DND-41 (cell line): Measurements from ENCODE around the gene YWHAQ.

Source experiments
- ATAC-seq: fragments of 200-7000 bp; cut with Tn5 transposase; 3 replicates; pipeline ENCODE4 v1.9.1; 2021; ENCODE audit warnings: low read depth; ENCODE audit not compliant: insufficient read depth
- DNase-seq: peaks from one replicate; pipeline ENCODE4 v3.0.0-alpha.2; 2020
- H2AFZ ChIP-seq: 2 replicates; pipeline ENCODE4 v1.6.0; 2012; ENCODE audit warnings: low read depth, low read length
- H3K27ac ChIP-seq: 2 replicates; pipeline ENCODE4 v1.5.1; 2012; ENCODE audit warnings: low read length, inconsistent platforms
- H3K27me3 ChIP-seq: fragments of 200-600 bp; sonication (generic); 2 replicates; pipeline ENCODE4 v1.6.0; 2012; ENCODE audit warnings: low read length, mild to moderate bottlenecking, inconsistent platforms; ENCODE audit not compliant: insufficient read depth, poor library complexity
- H3K36me3 ChIP-seq: 2 replicates; pipeline ENCODE4 v1.5.1; 2012; ENCODE audit warnings: low read length, inconsistent platforms; ENCODE audit not compliant: insufficient read depth
- H3K4me1 ChIP-seq: 2 replicates; pipeline ENCODE4 v1.5.1; 2012; ENCODE audit warnings: mild to moderate bottlenecking, low read length; ENCODE audit not compliant: insufficient read depth
- H3K4me2 ChIP-seq: 2 replicates; pipeline ENCODE4 v1.6.0; 2012; ENCODE audit warnings: mild to moderate bottlenecking, moderate library complexity, low read length, inconsistent platforms; ENCODE audit not compliant: insufficient read depth
- H3K4me3 ChIP-seq, 2 experiments: fragments of 200-600 bp in 1 of 2; shearing (Covaris generic) in 1 of 2; 2 replicates each; pipeline ENCODE4 v1.5.1; 2012 to 2016; ENCODE audit warnings: inconsistent platforms in 2 of 2, low read length in 2 of 2, mild to moderate bottlenecking in 2 of 2, low read depth in 1 of 2, moderate library complexity in 1 of 2
- H3K79me2 ChIP-seq: 2 replicates; pipeline ENCODE4 v1.6.0; 2012; ENCODE audit warnings: low read length, inconsistent platforms; ENCODE audit not compliant: insufficient read depth
- H3K9ac ChIP-seq: 2 replicates; pipeline ENCODE4 v1.6.0; 2012; ENCODE audit warnings: low read depth, mild to moderate bottlenecking, inconsistent platforms, low read length, moderate library complexity
- H3K9me3 ChIP-seq: 2 replicates; pipeline ENCODE4 v1.5.1; 2012; ENCODE audit warnings: low read length, moderate library complexity, mild to moderate bottlenecking, inconsistent platforms; ENCODE audit not compliant: insufficient read depth, severe bottlenecking
- H4K20me1 ChIP-seq: 2 replicates; pipeline ENCODE4 v1.6.0; 2012; ENCODE audit warnings: low read length; ENCODE audit not compliant: insufficient read depth
- CTCF ChIP-seq: IDR thresholded peaks from 2 replicates; pipeline ENCODE4 v1.5.1; 2012; ENCODE audit warnings: borderline replicate concordance, low read length, moderate library complexity, mild to moderate bottlenecking; ENCODE audit not compliant: poor library complexity, severe bottlenecking; ENCODE audit errors: extremely low read depth
- EZH2 ChIP-seq: IDR thresholded peaks from 3 replicates; pipeline ENCODE4 v1.6.1; 2012; ENCODE audit warnings: borderline replicate concordance, low read depth, mild to moderate bottlenecking, moderate library complexity, low read length, inconsistent platforms; ENCODE audit not compliant: severe bottlenecking

The YWHAQ gene

DNA sequence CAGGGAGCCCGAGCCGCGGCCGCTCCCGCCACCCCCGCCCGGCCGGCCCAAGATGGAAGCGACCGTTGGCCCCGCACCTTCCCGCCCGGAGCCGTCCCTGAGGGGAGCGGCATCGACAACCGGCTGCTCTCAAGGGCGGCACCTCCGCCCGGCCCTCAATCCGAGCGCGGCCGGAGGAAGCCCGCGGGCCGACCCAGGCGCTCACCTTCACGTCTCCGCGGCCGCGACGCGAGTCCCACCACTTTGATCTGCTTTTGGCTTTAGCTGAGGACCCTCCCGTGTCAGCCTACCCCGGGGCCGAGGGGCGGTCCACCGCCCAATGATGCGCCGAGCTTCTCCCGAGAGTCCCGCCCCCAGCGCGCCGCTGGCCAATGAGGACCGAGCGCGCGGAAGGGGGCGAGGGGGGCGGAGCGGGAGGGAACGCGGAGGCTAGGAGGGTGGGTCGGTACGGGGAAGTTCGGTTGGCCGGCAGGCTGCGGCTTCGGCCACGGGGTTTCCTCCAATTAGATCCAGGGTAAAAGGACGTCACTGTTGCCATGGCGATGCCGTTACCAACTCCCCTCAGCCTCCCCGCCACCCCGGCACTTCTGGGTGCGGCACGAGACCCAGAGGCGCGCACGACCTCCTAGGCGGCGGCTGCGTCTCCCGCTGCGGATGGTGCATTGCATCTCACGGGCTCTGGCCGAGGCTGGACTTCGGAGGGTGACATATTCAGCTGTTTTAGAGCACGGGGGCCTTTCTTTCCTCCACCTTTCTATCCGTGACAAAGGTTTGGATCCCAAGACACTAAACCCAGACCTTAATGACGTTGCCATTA is at the start of gene YWHAQ:
TSS of gene YWHAQ (minus strand) at position 262 of the 817 bp plus-strand sequence. CDS start 545 bp downstream, outside the sequence.
- peak within 1 kb of the TSS; percentile 54 to 99 for H3K4me3 ChIP-seq
- peak within 1 kb of the TSS; percentile 84 for H2AFZ ChIP-seq
- H3K4me2 ChIP-seq: peak within 1 kb of the TSS; percentile 79
- peaks cover 43% of the 10 kb centered on the region for H3K36me3 ChIP-seq
- H3K4me1 ChIP-seq: peaks cover 44% of the 10 kb centered on the region
- peaks cover 14% of the 10 kb centered on the region for H3K9me3 ChIP-seq
- ATAC-seq (peak; percentile 89), DNase-seq (peak; percentile 98)
- no peaks in the 10 kb centered on the region for H3K27me3 ChIP-seq
- peaks cover 44% of the 10 kb centered on the region for H3K79me2 ChIP-seq
- H3K9ac ChIP-seq: peak within 1 kb of the TSS; percentile 96
- H3K27ac ChIP-seq: peak within 1 kb of the TSS; percentile 92
- TF ChIP-seq CTCF: no peak
- no peak for TF ChIP-seq EZH2
- peaks cover 42% of the 10 kb centered on the region for H4K20me1 ChIP-seq

GRCh38 chr2:9680082-9680481 is 49.3 kb upstream of the YWHAQ start:
- Histone ChIP-seq H3K36me3 (no peaks in the 10 kb centered on the region), H2AFZ (no peak overlapping the region), H3K27me3 (no peaks in the 10 kb centered on the region), H3K4me3 (no peak overlapping the region), H3K27ac (no peak overlapping the region), H3K9ac (no peak overlapping the region), H4K20me1 (no peaks in the 10 kb centered on the region), H3K4me2 (no peak overlapping the region), H3K4me1 (peaks cover 10% of the 10 kb centered on the region), H3K79me2 (no peaks in the 10 kb centered on the region), H3K9me3 (no peaks in the 10 kb centered on the region)
- ATAC-seq (no peak), DNase-seq (no peak)
- TF ChIP-seq CTCF: no peak
- TF ChIP-seq EZH2: no peak

DNA sequence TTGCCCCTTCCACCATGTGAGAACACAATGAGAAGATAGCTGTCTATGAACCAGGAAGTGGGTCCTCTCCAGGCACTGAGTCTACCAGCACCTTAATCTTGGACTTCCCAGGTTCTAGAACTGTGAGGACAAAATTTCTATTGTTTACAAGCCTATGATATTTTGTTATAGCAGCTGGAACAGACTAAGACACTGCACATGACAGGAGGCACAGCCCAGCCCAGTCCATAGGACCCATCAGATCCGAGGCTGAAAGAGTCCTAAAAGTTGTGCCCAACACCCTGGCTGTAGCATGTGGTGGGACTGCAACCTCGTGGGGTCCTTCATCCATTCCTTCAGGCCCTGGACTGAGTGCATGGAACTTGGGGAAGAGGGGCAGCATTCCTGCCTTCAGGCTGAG is 48.4 kb upstream of the YWHAQ start:
- H3K36me3 ChIP-seq: no peaks in the 10 kb centered on the region
- H3K4me3 ChIP-seq: no peak overlapping the region
- no peak overlapping the region for H3K4me2 ChIP-seq
- no peaks in the 10 kb centered on the region for H3K79me2 ChIP-seq
- H3K27me3 ChIP-seq: no peaks in the 10 kb centered on the region
- H3K27ac ChIP-seq: no peak overlapping the region
- no peak overlapping the region for H2AFZ ChIP-seq
- peaks cover 10% of the 10 kb centered on the region for H3K4me1 ChIP-seq
- no peaks in the 10 kb centered on the region for H4K20me1 ChIP-seq
- no peaks in the 10 kb centered on the region for H3K9me3 ChIP-seq
- ATAC-seq (no peak), DNase-seq (no peak)
- no peak overlapping the region for H3K9ac ChIP-seq
- TF ChIP-seq EZH2: no peak
- no peak for TF ChIP-seq CTCF
